B cell (primary cell): ENCODE data around the gene PRM1. TPM values are rescaled to one million over a fixed set of nuclear protein-coding genes. Genes with fewer than 3 reads are reported as not detected.
A peak's percentile ranks its signal among the peaks of the same experiment; 100 is the strongest.
"Not testable (repeated sequence)": the region's sequence is repeated elsewhere in the genome, so short reads cannot be mapped to it uniquely, and the experiment has no call there.

ENCODE experiments used
- ATAC-seq: fragments of 200-7000 bp; cut with Tn5 transposase; one replicate; pipeline ENCODE4 v1.10.0; 2021; ENCODE audit warnings: low read depth, mild to moderate bottlenecking, moderate number of reproducible peaks, moderate library complexity
- CTCF ChIA-PET: fragments of 350-600 bp; sonication (Branson Sonifier 250); formaldehyde crosslinking; loops from one replicate; lab custom pipeline; 2021; ENCODE audit warnings: antibody characterized with exemption, inconsistent platforms; lab: Charles Lee
- POLR2A ChIA-PET: fragments of 350-600 bp; sonication (Branson Sonifier 250); formaldehyde crosslinking; loops from one replicate; lab custom pipeline; 2021; ENCODE audit warnings: antibody characterized with exemption; lab: Charles Lee
- DNase-seq: peaks from one replicate; pipeline ENCODE4 v3.0.0; 2013
- H2AFZ ChIP-seq: 2 replicates; pipeline ENCODE4 v1.6.1; 2012; ENCODE audit warnings: mild to moderate bottlenecking, low read depth, low read length; ENCODE audit not compliant: insufficient read depth, poor library complexity, severe bottlenecking
- H3K27ac ChIP-seq, 2 donors: 1 replicate in 1 of 2; 2 replicates in 1 of 2; pipeline ENCODE4 v1.5.1; 2012 to 2013; ENCODE audit warnings: low read length in 2 of 2, mild to moderate bottlenecking in 2 of 2, moderate library complexity in 1 of 2
- H3K27me3 ChIP-seq, 4 experiments: fragments of 200-600 bp in 1 of 4; sonication (generic) in 1 of 4; replicated peaks in 1 of 4; 1 replicate in 2 of 4; 2 replicates in 2 of 4; pipeline versions ENCODE4 v1.6.1 to v1.7.0; 2013 to 2016; ENCODE audit warnings: low read length in 3 of 4, mild to moderate bottlenecking in 2 of 4, mixed read lengths in 1 of 4, moderate library complexity in 1 of 4; ENCODE audit not compliant: insufficient read depth in 4 of 4, control insufficient read depth in 3 of 4; ENCODE audit errors: control extremely low read depth in 1 of 4
- H3K36me3 ChIP-seq, 2 experiments: replicated peaks in 1 of 2; 1 replicate in 1 of 2; 2 replicates in 1 of 2; pipeline versions ENCODE4 v1.6.1 to v1.7.1; 2013; ENCODE audit warnings: low read length in 1 of 2; ENCODE audit not compliant: insufficient read depth in 2 of 2, control insufficient read depth in 1 of 2; ENCODE audit errors: control extremely low read depth in 1 of 2, extremely low read depth in 1 of 2
- H3K4me1 ChIP-seq, 2 donors: fragments of 200-600 bp in 1 of 2; sonication (generic) in 1 of 2; 1 replicate in 1 of 2; 2 replicates in 1 of 2; pipeline versions ENCODE4 v1.5.1 to v1.6.1; 2013 to 2017; ENCODE audit warnings: low read length in 2 of 2; ENCODE audit not compliant: control insufficient read depth in 2 of 2, insufficient read depth in 2 of 2
- H3K4me2 ChIP-seq: replicated peaks from 2 replicates; pipeline ENCODE3; 2012; ENCODE audit warnings: mild to moderate bottlenecking, low read depth, low read length; ENCODE audit not compliant: poor library complexity, severe bottlenecking
- H3K4me3 ChIP-seq, 5 experiments: fragments of 200-600 bp in 1 of 5; sonication (generic) in 1 of 5; 1 replicate in 3 of 5; 2 replicates in 2 of 5; pipeline versions ENCODE4 v1.5.1 to v1.7.0; 2011 to 2016; ENCODE audit warnings: low read length in 4 of 5, mild to moderate bottlenecking in 4 of 5, low read depth in 2 of 5, control low read depth in 1 of 5, moderate library complexity in 1 of 5; ENCODE audit not compliant: insufficient read depth in 1 of 5; ENCODE audit errors: control extremely low read depth in 1 of 5, extremely low read depth in 1 of 5
- H3K79me2 ChIP-seq: fragments of 200-600 bp; sonication (generic); one replicate; pipeline ENCODE4 v1.6.0; 2016; ENCODE audit warnings: low read length; ENCODE audit not compliant: control insufficient read depth, insufficient read depth
- H3K9ac ChIP-seq: fragments of 200-600 bp; sonication (generic); 2 replicates; pipeline ENCODE4 v1.6.1; 2017; ENCODE audit warnings: mild to moderate bottlenecking, low read length, moderate library complexity
- H3K9me3 ChIP-seq, 3 donors: one replicate each; pipeline versions ENCODE4 v1.6.1 to v1.7.1; 2013; ENCODE audit warnings: low read length in 2 of 3; ENCODE audit not compliant: control insufficient read depth in 2 of 3, insufficient read depth in 1 of 3; ENCODE audit errors: control extremely low read depth in 1 of 3
- H4K20me1 ChIP-seq: 2 replicates; pipeline ENCODE4 v1.6.0; 2012; ENCODE audit warnings: mild to moderate bottlenecking, low read length; ENCODE audit not compliant: insufficient read depth, control insufficient read depth, poor library complexity, severe bottlenecking
- H3K27ac Mint-ChIP-seq: one replicate; pipeline ENCODE4 v1.8.0; 2021; ENCODE audit warnings: mixed read lengths
- H3K27me3 Mint-ChIP-seq: one replicate; pipeline ENCODE4 v1.8.0; 2021; ENCODE audit warnings: mixed read lengths
- H3K4me1 Mint-ChIP-seq: one replicate; pipeline ENCODE4 v1.8.0; 2021; ENCODE audit warnings: mixed read lengths
- H3K4me3 Mint-ChIP-seq: one replicate; pipeline ENCODE4 v1.8.0; 2021; ENCODE audit warnings: mixed read lengths
- H3K9me3 Mint-ChIP-seq: one replicate; pipeline ENCODE4 v1.8.0; 2022; ENCODE audit warnings: mixed read lengths; ENCODE audit not compliant: insufficient read depth
- EZH2 ChIP-seq: IDR thresholded peaks from 2 replicates; pipeline ENCODE4 v1.6.1; 2012; ENCODE audit warnings: borderline replicate concordance, low read depth, mild to moderate bottlenecking, moderate library complexity, low read length; ENCODE audit not compliant: insufficient read depth, poor library complexity, severe bottlenecking
- whole genome bisulfite sequencing: methylation state at CpG from one replicate; pipeline ENCODE4 v1.1.5; 2013; ENCODE audit warnings: missing lambda C conversion rate; ENCODE audit not compliant: insufficient coverage; 5-methylcytosine and 5-hydroxymethylcytosine counted together
- intact Hi-C: fragments of 100-400 bp; cut with micrococcal nuclease; formaldehyde crosslinking; loops from one replicate; pipeline ENCODE4 v1.10.0; 2022
- polyA plus RNA-seq: library from polyadenylated mRNA; depleted of rRNA; stranded (reverse); fragments of >200 nt; gene quantifications from 2 replicates; pipeline ENCODE4 v1.2.3, GENCODE V29; 2012
- total RNA-seq, 2 donors: library from RNA; stranded (reverse); fragments of 120-200 nt in 1 of 2; gene quantifications; 1 replicate in 1 of 2; 2 replicates in 1 of 2; pipeline versions ENCODE4 v1.2.3 to v1.2.4, GENCODE V29; 2013 to 2022
- TF ChIP-seq, protein P1 (sequence below): fragments of 200-600 bp; IDR thresholded peaks from one replicate; pipeline ENCODE4 v1.8.0; 2022; ENCODE audit warnings: antibody characterized with exemption, mild to moderate bottlenecking

Gene PRM1
- total and polyA plus RNA-seq, 2 donors (not counting 1 experiment from before 2014, with no cell fraction given) = not detected

DNA sequence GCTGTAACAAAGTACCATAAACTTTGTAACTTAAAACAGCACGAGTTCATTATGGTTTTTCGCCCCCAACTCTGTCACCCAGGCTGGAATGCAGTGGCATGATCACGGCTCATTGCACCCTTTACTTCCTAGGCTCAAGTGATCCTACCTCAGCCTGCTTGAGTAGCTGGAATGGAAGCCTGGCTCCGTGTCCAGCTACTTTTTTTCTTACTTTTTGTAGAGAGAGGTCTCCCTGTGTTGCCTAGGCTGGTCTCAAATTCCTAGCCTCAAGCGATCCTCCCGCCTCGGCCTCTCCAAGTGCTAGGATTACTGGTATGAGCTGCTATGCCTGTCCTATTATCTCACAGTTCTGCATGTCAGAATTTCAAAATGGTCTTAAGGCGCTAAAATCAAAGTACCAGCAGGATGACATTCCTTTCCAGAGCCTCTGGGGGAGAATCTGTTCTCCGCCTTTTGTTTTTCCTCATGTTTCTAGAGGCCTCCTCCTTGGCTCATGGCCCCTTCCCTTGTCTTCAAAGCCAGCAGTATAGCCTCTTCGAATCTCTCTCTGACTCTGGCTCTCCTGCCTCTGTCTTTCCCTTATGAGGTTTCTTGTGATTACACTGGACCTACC, 10.1 kb upstream of the PRM1 start:
- Histone ChIP-seq H3K4me3 (no peak overlapping the region), H3K4me2 (no peak overlapping the region), H3K27ac (no peak overlapping the region), H2AFZ (no peak overlapping the region), H3K79me2 (no peaks in the 10 kb centered on the region), H3K36me3 (no peaks in the 10 kb centered on the region), H3K9me3 (peaks cover 0 to 5% (median 0%) of the 10 kb centered on the region in 3 donors), H3K4me1 (peaks cover 25 to 28% of the 10 kb centered on the region in 2 donors), H3K27me3 (peaks cover 0 to 6% (median 0%) of the 10 kb centered on the region in 4 experiments), H3K9ac (no peak overlapping the region), H4K20me1 (no peaks in the 10 kb centered on the region)
- no peak overlapping the region for H3K4me3 Mint-ChIP-seq
- ChIA-PET CTCF (interaction anchor here (0.9 to 1.8 kb wide), 3 partner anchors 12 to 67 kb away, joined by 3 to 5 read pairs (median 4); partner anchors contain the start of gene SOCS1), POLR2A (no interaction called here)
- no peak for ATAC-seq
- H3K27ac Mint-ChIP-seq = no peak overlapping the region
- no peaks in the 10 kb centered on the region for H3K27me3 Mint-ChIP-seq
- TF ChIP-seq, protein P1, sequence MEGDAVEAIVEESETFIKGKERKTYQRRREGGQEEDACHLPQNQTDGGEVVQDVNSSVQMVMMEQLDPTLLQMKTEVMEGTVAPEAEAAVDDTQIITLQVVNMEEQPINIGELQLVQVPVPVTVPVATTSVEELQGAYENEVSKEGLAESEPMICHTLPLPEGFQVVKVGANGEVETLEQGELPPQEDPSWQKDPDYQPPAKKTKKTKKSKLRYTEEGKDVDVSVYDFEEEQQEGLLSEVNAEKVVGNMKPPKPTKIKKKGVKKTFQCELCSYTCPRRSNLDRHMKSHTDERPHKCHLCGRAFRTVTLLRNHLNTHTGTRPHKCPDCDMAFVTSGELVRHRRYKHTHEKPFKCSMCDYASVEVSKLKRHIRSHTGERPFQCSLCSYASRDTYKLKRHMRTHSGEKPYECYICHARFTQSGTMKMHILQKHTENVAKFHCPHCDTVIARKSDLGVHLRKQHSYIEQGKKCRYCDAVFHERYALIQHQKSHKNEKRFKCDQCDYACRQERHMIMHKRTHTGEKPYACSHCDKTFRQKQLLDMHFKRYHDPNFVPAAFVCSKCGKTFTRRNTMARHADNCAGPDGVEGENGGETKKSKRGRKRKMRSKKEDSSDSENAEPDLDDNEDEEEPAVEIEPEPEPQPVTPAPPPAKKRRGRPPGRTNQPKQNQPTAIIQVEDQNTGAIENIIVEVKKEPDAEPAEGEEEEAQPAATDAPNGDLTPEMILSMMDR = no peak
- TF ChIP-seq EZH2 = no peak
- no peak for DNase-seq
- intact Hi-C loops = no loop called here
- WGBS = 97% methylated on average over 9 of the region's 10 CpGs
- no peaks in the 10 kb centered on the region for H3K9me3 Mint-ChIP-seq
- peaks cover 42% of the 10 kb centered on the region for H3K4me1 Mint-ChIP-seq

DNA sequence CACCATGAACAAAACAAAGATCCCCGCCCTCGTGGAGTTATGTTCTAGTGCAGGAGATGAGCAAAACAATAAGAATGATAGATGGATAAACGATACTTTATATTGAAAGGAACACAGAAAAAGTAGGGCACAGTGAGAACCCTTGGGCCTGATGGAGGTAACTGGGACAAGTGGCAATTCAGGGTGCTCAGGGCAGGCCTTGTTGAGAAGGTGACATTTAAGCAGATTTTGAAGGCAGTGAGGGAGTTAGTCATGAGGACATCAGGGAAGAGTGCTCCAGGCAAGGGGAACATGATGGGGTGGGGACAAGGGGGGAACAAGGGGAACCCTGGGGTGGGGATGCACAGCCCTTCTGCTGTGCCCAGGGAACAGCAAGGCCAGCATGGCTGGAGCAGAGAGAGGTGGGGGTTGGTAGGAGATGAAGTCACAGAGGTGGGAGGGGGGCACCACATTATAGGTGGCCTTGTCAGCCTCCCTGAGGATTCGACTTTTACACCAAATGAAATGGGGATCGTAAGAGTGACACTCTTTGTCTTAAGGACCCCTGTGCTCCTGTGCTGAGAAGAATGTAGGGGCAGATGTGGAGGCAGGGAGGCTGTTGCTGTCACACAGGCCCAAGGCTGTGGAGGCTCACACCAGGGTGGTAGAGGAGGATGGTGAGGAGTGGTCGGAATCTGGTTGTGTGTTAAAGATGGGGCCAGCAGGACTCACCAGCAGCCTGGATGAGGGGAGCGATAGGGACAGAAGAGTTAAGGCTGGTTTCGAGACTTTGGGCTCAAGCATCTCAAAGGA, 9.2 kb upstream of the PRM1 start:
- DNase-seq (no peak), ATAC-seq (no peak)
- H3K4me1 Mint-ChIP-seq = peaks cover 48% of the 10 kb centered on the region
- Histone ChIP-seq H4K20me1 (no peaks in the 10 kb centered on the region), H3K27ac (no peak overlapping the region), H3K36me3 (no peaks in the 10 kb centered on the region), H3K4me3 (no peak overlapping the region), H3K9me3 (peaks cover 0 to 6% (median 0%) of the 10 kb centered on the region in 3 donors), H3K27me3 (peaks cover 0 to 6% (median 0%) of the 10 kb centered on the region in 4 experiments), H3K4me1 (peaks cover 23% of the 10 kb centered on the region in 2 donors), H3K79me2 (no peaks in the 10 kb centered on the region), H3K4me2 (no peak overlapping the region), H3K9ac (no peak overlapping the region), H2AFZ (no peak overlapping the region)
- intact Hi-C loops = no loop called here
- TF ChIP-seq, protein P1 = no peak
- TF ChIP-seq EZH2 = no peak
- ChIA-PET CTCF (no interaction called here), POLR2A (no interaction called here)
- 99% methylated on average over 6 of the region's 8 CpGs for WGBS
- H3K27ac Mint-ChIP-seq = peak overlapping the region; percentile 27
- H3K4me3 Mint-ChIP-seq = no peak overlapping the region
- no peaks in the 10 kb centered on the region for H3K27me3 Mint-ChIP-seq
- peaks cover 5% of the 10 kb centered on the region for H3K9me3 Mint-ChIP-seq

DNA sequence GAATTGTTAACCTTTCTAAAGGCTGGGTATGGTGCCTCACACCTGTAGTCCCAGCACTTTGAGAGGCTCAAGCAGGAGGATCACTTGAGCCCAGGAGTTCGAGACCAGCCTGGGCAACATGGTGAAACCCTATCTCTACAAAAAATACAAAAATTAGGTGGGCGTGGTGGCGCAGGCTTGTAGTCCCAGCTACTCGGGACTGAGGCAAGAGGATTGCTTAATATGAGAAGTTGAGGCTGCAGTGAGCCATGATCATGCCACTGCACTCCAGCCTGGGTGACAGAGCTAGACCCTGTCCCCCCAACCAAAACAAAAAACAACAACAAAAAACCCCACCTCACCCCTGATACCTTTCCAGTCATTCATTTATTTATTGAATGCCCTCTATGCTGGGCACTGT, 8.6 kb upstream of the PRM1 start:
- H3K9me3 ChIP-seq, H2AFZ ChIP-seq, H3K9ac ChIP-seq, H4K20me1 ChIP-seq, DNase-seq, H3K27me3 ChIP-seq, H3K27ac ChIP-seq, H3K36me3 ChIP-seq, H3K4me3 Mint-ChIP-seq, CTCF ChIA-PET, intact Hi-C loops, ATAC-seq, H3K79me2 ChIP-seq, POLR2A ChIA-PET, H3K27me3 Mint-ChIP-seq, H3K27ac Mint-ChIP-seq, H3K4me3 ChIP-seq, H3K4me2 ChIP-seq, H3K9me3 Mint-ChIP-seq: not testable (repeated sequence)
- no CpG with 5 or more reads among the region's 4 CpGs for WGBS
- H3K4me1 ChIP-seq = peaks cover 17 to 18% of the 10 kb centered on the region in 2 donors
- peaks cover 42% of the 10 kb centered on the region for H3K4me1 Mint-ChIP-seq
